GM21576 (cell line): ENCODE measurements around the gene CHST15.

Experiments used
- ATAC-seq: cut with Tn5 transposase; IDR thresholded peaks from one replicate; pipeline ENCODE4 v1.9.1; 2021; ENCODE audit warnings: mild to moderate bottlenecking, moderate library complexity; ENCODE audit not compliant: unreplicated experiment

Gene CHST15

GRCh38 chr10:124002391-124003069 lies 90.9 kb downstream of the CHST15 start:
- no peak for ATAC-seq

GRCh38 chr10:124001391-124002148 lies 91.8 kb downstream of the CHST15 start:
- ATAC-seq, result no peak

- no peak for ATAC-seq
Measured at GRCh38 chr10:124000792-124001201, 92.6 kb downstream of the CHST15 start.

- ATAC-seq, result no peak
Measured at GRCh38 chr10:123999956-124000615, 93.3 kb downstream of the CHST15 start.

- no peak for ATAC-seq
Measured at GRCh38 chr10:123999261-123999660, 94.1 kb downstream of the CHST15 start.

- no peak for ATAC-seq
Measured at GRCh38 chr10:123998197-123999141, 94.9 kb downstream of the CHST15 start.

- ATAC-seq, result no peak
Measured at GRCh38 chr10:123997486-123998196, 95.8 kb downstream of the CHST15 start.

- ATAC-seq, result no peak
Measured at GRCh38 chr10:123997013-123997412, 96.4 kb downstream of the CHST15 start.

GRCh38 chr10:123996302-123996701 lies 97.1 kb downstream of the CHST15 start:
- ATAC-seq, result no peak

- ATAC-seq, result peak; percentile 51
Measured at GRCh38 chr10:123995461-123996131, 97.8 kb downstream of the CHST15 start.

GRCh38 chr10:123995082-123995460 lies 98.3 kb downstream of the CHST15 start:
- no peak for ATAC-seq

GRCh38 chr10:123994417-123995081 lies 98.8 kb downstream of the CHST15 start:
- peak; percentile 49 for ATAC-seq

GRCh38 chr10:123993534-123994416 lies 99.6 kb downstream of the CHST15 start:
- ATAC-seq, result no peak

GRCh38 chr10:123991611-123992570 lies 101.5 kb downstream of the CHST15 start:
- ATAC-seq, result no peak

GRCh38 chr10:123990889-123991288 lies 102.5 kb downstream of the CHST15 start:
- no peak for ATAC-seq

GRCh38 chr10:123988694-123989093 lies 104.7 kb downstream of the CHST15 start:
- no peak for ATAC-seq

GRCh38 chr10:123986736-123987135 lies 106.7 kb downstream of the CHST15 start:
- ATAC-seq, result no peak
